ENCODE results near the gene ANHX.

- TF ChIP-seq CTCF (IDR thresholded peaks at IDR 0.05; ENCODE audit: low read length) (no peak), EZH2 (IDR thresholded peaks at IDR 0.05; ENCODE audit: borderline replicate concordance, low read length) (no peak)
Measured at GRCh38 chr12:133190176-133190575, 45.5 kb downstream of the ANHX start.

All from OCI-LY1 (cell line).